Mucosa of rectum (tissue), 2 donors: Measurements from ENCODE around the gene TRIM5.
"Not testable (repeated sequence)": the region's sequence is repeated elsewhere in the genome, so short reads cannot be mapped to it uniquely, and the experiment has no call there.

Experiments
- H3K27ac ChIP-seq, 2 donors: one replicate each; pipeline ENCODE4 v1.7.0; 2013; ENCODE audit warnings: inconsistent platforms in 2 of 2, low read depth in 2 of 2, low read length in 2 of 2
- H3K27me3 ChIP-seq, 2 donors: one replicate each; pipeline ENCODE4 v1.7.0; 2013; ENCODE audit warnings: low read length in 2 of 2; ENCODE audit not compliant: control insufficient read depth in 2 of 2, insufficient read depth in 2 of 2
- H3K36me3 ChIP-seq, 2 donors: one replicate each; pipeline ENCODE4 v1.7.0; 2013; ENCODE audit warnings: low read length in 2 of 2; ENCODE audit not compliant: control insufficient read depth in 2 of 2, insufficient read depth in 2 of 2
- H3K4me1 ChIP-seq, 2 donors: one replicate each; pipeline ENCODE4 v1.7.0; 2013; ENCODE audit warnings: low read length in 2 of 2, mild to moderate bottlenecking in 1 of 2; ENCODE audit not compliant: control insufficient read depth in 2 of 2, insufficient read depth in 2 of 2
- H3K4me3 ChIP-seq, 2 donors: one replicate each; pipeline ENCODE4 v1.7.0; 2013; ENCODE audit warnings: low read length in 2 of 2
- H3K9ac ChIP-seq, 2 donors: one replicate each; pipeline ENCODE4 v1.7.0; 2013; ENCODE audit warnings: low read length in 2 of 2, low read depth in 1 of 2, mild to moderate bottlenecking in 1 of 2
- H3K9me3 ChIP-seq, 2 donors: one replicate each; pipeline ENCODE4 v1.7.0; 2013; ENCODE audit warnings: low read length in 2 of 2; ENCODE audit not compliant: control insufficient read depth in 2 of 2
- donor health status: healthy.
- donor health status: Normal muscosa, but diverticular disease.

TRIM5 gene

DNA sequence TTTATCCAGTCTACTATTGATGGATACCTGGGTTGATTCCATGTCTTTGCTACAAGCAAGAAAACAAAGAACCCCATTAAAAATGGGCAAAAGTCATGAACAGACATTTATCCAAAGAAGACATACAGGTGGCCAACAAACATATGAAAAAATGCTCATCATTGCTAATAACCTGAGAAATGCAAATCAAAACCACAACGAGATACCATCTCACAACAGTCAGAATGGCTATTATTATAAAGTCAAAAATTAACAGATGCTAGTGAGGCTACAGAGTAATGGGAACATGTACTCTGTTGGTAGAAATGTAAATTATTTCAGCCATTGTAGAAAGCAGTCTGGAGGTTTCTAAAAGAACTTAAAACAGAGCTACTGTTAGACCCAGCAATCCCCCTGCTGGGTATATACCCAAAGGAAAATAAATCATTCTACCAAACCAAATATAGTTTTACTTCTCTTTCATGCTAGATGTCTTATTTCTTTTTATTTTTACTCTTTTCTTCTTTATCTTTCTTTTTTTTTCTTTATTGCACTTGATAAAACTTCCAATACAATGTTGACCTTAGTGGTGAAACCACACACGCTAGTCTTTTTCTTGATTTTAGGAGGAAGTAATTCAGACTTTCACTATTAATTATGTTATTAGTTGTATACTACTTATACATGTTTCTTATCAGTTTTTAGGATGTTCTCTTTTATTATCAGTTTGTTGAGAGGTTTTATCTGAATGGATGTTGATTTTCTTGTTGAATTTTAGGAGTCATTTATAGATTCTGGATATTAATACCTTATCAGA, 19.1 kb upstream of the TRIM5 start:
- Histone ChIP-seq H3K27ac (no peak overlapping the region), H3K36me3 (peaks cover 3 to 4% of the 10 kb centered on the region in 2 donors), H3K4me1 (no peaks in the 10 kb centered on the region), H3K9ac (no peak overlapping the region), H3K4me3 (no peak overlapping the region), H3K27me3 (no peaks in the 10 kb centered on the region), H3K9me3 (no peaks in the 10 kb centered on the region)

DNA sequence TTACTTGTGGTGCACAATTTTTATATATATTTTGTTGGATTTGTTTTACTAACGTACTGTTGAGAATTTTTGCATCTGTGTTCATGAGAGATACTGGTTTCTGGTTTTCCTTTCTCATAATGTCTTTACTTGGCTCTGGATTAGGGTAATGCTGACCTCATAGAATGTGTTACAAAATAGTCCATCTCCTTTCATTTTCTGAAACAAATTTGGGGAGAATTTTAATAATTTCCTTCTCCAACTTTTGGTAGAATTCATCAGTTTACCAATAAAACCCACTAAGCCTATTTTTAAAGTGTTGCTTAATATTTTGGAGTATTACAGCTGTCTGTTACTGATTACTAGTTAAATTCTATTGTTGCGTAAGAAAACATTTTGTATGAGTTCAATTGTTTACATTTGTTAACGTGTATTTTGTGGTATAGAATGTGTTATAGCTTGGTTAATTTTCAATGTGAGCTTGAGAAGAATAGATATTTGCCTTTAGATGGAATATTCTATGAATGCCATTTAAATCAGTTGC, 16.2 kb upstream of the TRIM5 start:
- Histone ChIP-seq H3K27ac (no peak overlapping the region), H3K27me3 (no peaks in the 10 kb centered on the region), H3K9me3 (no peaks in the 10 kb centered on the region), H3K4me1 (no peaks in the 10 kb centered on the region), H3K36me3 (peaks cover 2 to 8% of the 10 kb centered on the region in 2 donors), H3K4me3 (no peak overlapping the region), H3K9ac (no peak overlapping the region)

DNA sequence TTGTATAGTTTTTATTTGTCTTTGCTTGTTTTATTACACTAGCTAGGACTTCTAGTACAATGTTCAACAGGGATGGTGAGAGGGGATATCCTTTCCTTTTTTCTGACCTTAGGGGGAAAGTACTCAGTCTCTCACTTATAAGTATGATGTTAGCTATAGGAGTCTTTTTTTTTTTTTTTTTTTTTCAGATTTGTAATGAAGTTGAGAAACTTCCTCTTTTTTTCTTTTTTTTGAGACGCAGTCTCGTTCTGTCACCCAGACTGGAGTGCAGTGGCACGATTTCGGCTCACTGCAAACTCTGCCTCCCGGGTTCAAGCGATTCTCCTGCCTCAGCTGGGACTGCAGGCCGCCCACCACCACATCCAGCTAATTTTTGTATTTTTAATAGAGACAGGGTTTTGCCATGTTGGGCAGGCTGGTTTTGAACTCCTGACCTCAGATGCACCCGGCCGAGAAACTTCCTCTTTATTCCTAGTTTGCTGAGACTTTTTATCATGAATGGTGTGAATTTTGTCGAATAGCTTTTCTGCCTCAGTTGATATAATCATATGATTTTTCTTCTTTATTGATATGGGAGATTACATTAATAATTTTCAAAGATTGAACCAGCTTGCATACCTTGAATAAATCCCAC, 15.7 kb upstream of the TRIM5 start:
- no peak overlapping the region for H3K9ac ChIP-seq
- H3K27me3 ChIP-seq = no peaks in the 10 kb centered on the region
- H3K36me3 ChIP-seq = peaks cover 3 to 9% of the 10 kb centered on the region in 2 donors
- no peaks in the 10 kb centered on the region for H3K4me1 ChIP-seq
- no peaks in the 10 kb centered on the region for H3K9me3 ChIP-seq
- no peak overlapping the region for H3K27ac ChIP-seq
- no peak overlapping the region for H3K4me3 ChIP-seq

DNA sequence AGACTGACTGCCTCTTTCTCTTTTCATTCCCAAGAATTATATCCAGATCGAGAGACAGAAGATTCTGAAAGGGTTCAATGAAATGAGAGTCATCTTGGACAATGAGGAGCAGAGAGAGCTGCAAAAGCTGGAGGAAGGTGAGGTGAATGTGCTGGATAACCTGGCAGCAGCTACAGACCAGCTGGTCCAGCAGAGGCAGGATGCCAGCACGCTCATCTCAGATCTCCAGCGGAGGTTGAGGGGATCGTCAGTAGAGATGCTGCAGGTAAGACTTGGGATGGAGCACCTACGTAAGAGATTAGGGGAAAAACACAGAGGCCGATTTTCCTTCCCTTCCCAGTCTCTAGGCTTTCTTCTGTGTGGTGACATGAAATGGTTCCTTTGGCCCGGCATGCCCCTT, 13.4 kb upstream of the TRIM5 start:
- no peak overlapping the region for H3K27ac ChIP-seq
- H3K9me3 ChIP-seq = no peaks in the 10 kb centered on the region
- H3K27me3 ChIP-seq = no peaks in the 10 kb centered on the region
- no peak overlapping the region for H3K9ac ChIP-seq
- peaks cover 3 to 9% of the 10 kb centered on the region in 2 donors for H3K36me3 ChIP-seq
- no peak overlapping the region for H3K4me3 ChIP-seq
- H3K4me1 ChIP-seq = no peaks in the 10 kb centered on the region

DNA sequence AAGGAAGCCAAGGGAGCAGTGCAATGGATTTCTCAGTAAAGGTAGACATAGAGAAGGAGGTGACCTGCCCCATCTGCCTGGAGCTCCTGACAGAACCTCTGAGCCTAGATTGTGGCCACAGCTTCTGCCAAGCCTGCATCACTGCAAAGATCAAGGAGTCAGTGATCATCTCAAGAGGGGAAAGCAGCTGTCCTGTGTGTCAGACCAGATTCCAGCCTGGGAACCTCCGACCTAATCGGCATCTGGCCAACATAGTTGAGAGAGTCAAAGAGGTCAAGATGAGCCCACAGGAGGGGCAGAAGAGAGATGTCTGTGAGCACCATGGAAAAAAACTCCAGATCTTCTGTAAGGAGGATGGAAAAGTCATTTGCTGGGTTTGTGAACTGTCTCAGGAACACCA, 11.3 kb upstream of the TRIM5 start:
- Histone ChIP-seq H3K36me3 (peaks cover 3 to 6% of the 10 kb centered on the region in 2 donors), H3K4me3 (no peak overlapping the region), H3K27me3 (no peaks in the 10 kb centered on the region), H3K27ac (no peak overlapping the region), H3K9me3 (no peaks in the 10 kb centered on the region), H3K9ac (no peak overlapping the region), H3K4me1 (peaks cover 2 to 3% of the 10 kb centered on the region in 2 donors)

DNA sequence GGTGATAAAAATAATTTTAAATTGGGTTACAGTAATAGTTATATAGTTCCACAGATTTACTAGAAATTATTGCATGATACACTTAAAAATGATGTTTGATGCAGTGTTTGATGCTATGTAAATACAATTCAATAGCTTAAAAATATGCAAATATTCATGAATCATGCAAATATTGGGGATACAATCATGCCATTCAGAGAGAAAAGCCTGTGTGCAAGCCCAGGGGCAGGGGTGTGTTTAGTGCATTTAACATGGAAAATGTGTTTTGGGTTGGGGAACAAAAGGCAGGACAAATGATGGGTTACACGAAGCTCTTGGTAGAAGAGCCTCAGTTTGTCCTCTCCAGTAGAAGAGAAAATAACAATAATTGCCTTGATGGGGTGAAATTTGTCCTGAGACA, 10.7 kb upstream of the TRIM5 start:
- Histone ChIP-seq H3K4me1 (peaks cover 2 to 3% of the 10 kb centered on the region in 2 donors), H3K27ac (no peak overlapping the region), H3K27me3 (no peaks in the 10 kb centered on the region), H3K36me3 (peaks cover 3 to 6% of the 10 kb centered on the region in 2 donors), H3K9me3 (no peaks in the 10 kb centered on the region), H3K4me3 (no peak overlapping the region), H3K9ac (no peak overlapping the region)

DNA sequence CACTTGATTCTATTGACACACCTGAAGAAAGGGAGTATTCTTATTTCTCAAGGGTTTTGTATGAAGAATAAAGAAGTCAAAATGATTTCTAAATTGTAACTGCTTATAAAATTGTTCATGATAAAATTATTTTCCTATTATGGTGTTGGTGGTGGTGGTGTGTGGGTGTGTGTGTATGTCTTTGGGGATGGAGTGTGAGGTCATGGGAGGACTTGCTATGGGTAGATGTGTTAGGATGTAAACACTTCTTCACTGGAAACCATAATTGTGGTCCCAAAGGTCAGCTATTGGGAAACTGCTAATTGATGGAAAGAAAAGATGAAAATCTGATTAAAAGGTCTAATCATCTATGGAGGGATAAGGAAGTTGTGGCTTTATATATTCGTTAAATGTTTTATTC, 9.8 kb upstream of the TRIM5 start:
- Histone ChIP-seq H3K4me1 (peaks cover 2 to 3% of the 10 kb centered on the region in 2 donors), H3K36me3 (peaks cover 3 to 6% of the 10 kb centered on the region in 2 donors), H3K9me3 (no peaks in the 10 kb centered on the region), H3K9ac (no peak overlapping the region), H3K27ac (no peak overlapping the region), H3K4me3 (no peak overlapping the region), H3K27me3 (no peaks in the 10 kb centered on the region)

DNA sequence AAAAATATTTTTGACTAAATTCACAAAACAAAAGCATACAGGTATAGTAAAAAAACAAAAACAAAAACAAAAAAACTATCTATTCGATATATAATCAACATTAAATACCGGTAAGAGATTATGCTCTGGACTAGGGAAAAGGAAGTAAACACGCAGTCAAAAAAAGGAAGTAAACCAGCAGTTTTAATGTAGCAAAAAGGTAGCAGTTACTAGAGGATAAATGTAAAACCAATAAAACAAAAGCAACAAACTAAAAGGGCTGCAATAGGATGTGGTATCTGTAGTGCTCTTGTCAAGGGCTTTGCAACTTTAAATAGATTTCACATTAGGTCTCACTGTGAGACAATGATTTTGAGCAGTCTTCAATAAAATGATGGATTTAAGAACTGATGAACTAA, 7.1 kb upstream of the TRIM5 start:
- peaks cover 3 to 4% of the 10 kb centered on the region in 2 donors for H3K36me3 ChIP-seq
- H3K9ac ChIP-seq = peak overlapping the region; percentile 15 to 29
- no peaks in the 10 kb centered on the region for H3K9me3 ChIP-seq
- peak overlapping the region; percentile 3 to 4 for H3K27ac ChIP-seq
- H3K27me3 ChIP-seq = no peaks in the 10 kb centered on the region
- peak overlapping the region; percentile 7 to 68 for H3K4me3 ChIP-seq
- H3K4me1 ChIP-seq = peaks cover 6 to 7% of the 10 kb centered on the region in 2 donors

DNA sequence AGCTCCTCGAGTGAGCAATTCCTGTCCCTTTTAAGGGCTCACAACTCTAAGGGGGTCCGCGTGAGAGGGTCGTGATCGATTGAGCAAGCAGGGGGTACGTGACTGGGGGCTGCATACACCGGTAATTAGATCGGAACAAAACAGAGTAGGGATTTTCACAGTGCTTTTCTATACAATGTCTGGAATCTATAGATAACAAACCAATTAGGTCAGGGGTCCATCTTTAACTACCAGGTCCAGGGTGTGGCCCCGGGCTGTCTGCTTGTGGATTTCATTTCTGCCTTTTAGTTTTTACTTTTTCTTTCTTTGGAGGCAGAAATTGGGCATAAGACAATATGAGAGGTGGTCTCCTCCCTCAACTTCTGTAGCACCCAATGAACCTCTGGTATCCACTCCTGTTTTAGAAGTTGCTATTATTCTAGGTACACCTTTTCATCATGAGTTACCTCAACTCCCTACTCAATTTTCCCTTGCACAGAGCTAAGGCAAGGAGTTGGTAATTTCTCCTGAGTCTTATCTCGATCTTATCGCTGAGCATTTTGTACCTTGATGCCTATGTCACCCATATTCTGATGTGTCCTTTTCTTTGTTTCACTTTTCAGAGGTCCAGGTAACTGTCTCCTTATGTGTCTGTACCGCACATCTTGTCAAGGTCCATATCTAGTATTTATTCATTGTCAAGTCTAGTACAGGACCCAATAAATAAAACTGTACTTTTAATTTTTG, 6.5 kb upstream of the TRIM5 start:
- not testable (repeated sequence) for H3K9me3 ChIP-seq, H3K27me3 ChIP-seq, H3K36me3 ChIP-seq, H3K4me1 ChIP-seq
- H3K4me3 ChIP-seq = peak overlapping the region; percentile 68 to 69
- peak overlapping the region; percentile 64 to 85 for H3K27ac ChIP-seq
- peak overlapping the region; percentile 53 to 66 for H3K9ac ChIP-seq

DNA sequence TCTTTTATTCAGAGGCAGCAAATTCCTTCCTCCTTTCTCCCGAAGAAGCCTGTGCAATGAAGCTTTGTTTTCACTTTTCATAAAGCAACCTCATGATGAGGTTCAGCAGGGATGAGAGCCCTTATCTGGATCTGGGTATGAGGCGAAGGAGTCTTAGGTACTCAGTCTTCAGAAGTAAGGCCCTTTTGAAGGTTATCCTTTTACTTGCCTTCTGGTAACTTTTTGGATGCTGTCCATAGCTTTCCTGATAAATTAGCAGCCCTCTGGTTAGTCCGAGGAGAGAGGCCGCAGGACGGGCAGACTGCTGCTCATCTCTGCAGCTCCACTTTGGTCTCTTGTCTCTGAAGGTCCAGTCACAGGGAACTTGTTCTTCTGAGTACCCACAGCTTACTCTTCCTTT, 5.9 kb upstream of the TRIM5 start:
- Histone ChIP-seq H3K4me3 (peak overlapping the region; percentile 68 to 69), H3K27me3 (no peaks in the 10 kb centered on the region), H3K36me3 (no peaks in the 10 kb centered on the region), H3K4me1 (peaks cover 6 to 7% of the 10 kb centered on the region in 2 donors), H3K27ac (peak overlapping the region; percentile 64 to 85), H3K9ac (peak overlapping the region; percentile 53 to 66), H3K9me3 (no peaks in the 10 kb centered on the region)
